AG09309 (cell line): Measurements from ENCODE around the gene SNX15.

Experiments used
- DNase-seq: peaks from one replicate; pipeline ENCODE4 v3.0.0-alpha.2; 2010; ENCODE audit warnings: low read depth
- H3K4me3 ChIP-seq: 2 replicates; pipeline ENCODE4 v1.5.1; 2011; ENCODE audit warnings: mild to moderate bottlenecking, low read depth, low read length, moderate library complexity; ENCODE audit not compliant: control insufficient read depth
- CTCF ChIP-seq: IDR thresholded peaks from 2 replicates; pipeline ENCODE4 v1.5.1; 2011; ENCODE audit warnings: mild to moderate bottlenecking, low read depth, low read length, inconsistent platforms; ENCODE audit not compliant: insufficient read depth, control insufficient read depth; ENCODE audit errors: missing control alignments

Gene SNX15

GRCh38 chr11:65060913-65061408 lies 33.7 kb downstream of the SNX15 start:
- H3K4me3 ChIP-seq: no peak overlapping the region
- no peak for DNase-seq
- peak; percentile 24 for TF ChIP-seq CTCF

- no peak for TF ChIP-seq CTCF
- no peak overlapping the region for H3K4me3 ChIP-seq
These were observed 36.3 kb downstream of the SNX15 start for GRCh38 chr11:65063532-65063931.

GRCh38 chr11:65064847-65065240 lies 37.6 kb downstream of the SNX15 start:
- no peak for DNase-seq

More at GRCh38 chr11:65063532-65063931, 36.3 kb downstream of the SNX15 start:
- no peak for DNase-seq

GRCh38 chr11:65065851-65066250 lies 38.6 kb downstream of the SNX15 start:
- no peak for TF ChIP-seq CTCF
- no peak overlapping the region for H3K4me3 ChIP-seq
- no peak for DNase-seq

More at GRCh38 chr11:65064847-65065240, 37.6 kb downstream of the SNX15 start:
- H3K4me3 ChIP-seq: no peak overlapping the region
- no peak for TF ChIP-seq CTCF

- no peak overlapping the region for H3K4me3 ChIP-seq
- no peak for TF ChIP-seq CTCF
- no peak for DNase-seq
These were observed 39.1 kb downstream of the SNX15 start for GRCh38 chr11:65066315-65066714.

GRCh38 chr11:65066805-65067291 lies 39.6 kb downstream of the SNX15 start:
- no peak for DNase-seq
- TF ChIP-seq CTCF: no peak
- H3K4me3 ChIP-seq: no peak overlapping the region
